Measurements from ENCODE around the gene SLBP.

DNA sequence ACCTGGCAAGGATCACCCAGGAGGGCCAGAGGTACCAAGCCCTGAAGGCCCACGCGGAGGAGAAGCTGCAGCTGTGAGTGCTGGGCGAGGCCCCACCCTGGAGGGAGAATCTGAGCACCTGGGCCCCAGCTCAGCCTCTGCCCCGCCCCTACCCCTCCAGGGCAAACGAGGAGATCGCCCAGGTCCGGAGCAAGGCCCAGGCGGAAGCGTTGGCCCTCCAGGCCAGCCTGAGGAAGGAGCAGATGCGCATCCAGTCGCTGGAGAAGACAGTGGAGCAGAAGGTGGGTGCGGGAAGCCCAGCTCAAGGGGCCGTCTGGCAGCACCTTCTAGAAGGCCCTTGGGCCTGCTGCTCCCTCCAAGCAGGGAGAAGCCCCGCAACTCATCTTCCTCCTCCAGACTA is 32.4 kb upstream of the SLBP start:
- no peak for TF ChIP-seq FOXP2 (optimal IDR thresholded peaks at IDR 0.05; ENCODE audit: borderline replicate concordance, extremely low read depth, extremely low read length, insufficient read depth)
- TF ChIP-seq POLR2AphosphoS5 (IDR thresholded peaks at IDR 0.05; ENCODE audit: low read depth, low read length) = no peak
- TF ChIP-seq TAF1 (IDR thresholded peaks at IDR 0.05; ENCODE audit: borderline replicate concordance, insufficient read depth, low read length) = no peak
